ENCODE measurements around the gene KCNK15. TPM values are rescaled to one million over a fixed set of nuclear protein-coding genes. Genes with fewer than 3 reads are reported as not detected.
A peak's percentile ranks its signal among the peaks of the same experiment; 100 is the strongest.

Gene KCNK15
- total RNA-seq, 4 donors from 2014 or later = 0.87 to 6.0 (median 1.5) TPM

DNA sequence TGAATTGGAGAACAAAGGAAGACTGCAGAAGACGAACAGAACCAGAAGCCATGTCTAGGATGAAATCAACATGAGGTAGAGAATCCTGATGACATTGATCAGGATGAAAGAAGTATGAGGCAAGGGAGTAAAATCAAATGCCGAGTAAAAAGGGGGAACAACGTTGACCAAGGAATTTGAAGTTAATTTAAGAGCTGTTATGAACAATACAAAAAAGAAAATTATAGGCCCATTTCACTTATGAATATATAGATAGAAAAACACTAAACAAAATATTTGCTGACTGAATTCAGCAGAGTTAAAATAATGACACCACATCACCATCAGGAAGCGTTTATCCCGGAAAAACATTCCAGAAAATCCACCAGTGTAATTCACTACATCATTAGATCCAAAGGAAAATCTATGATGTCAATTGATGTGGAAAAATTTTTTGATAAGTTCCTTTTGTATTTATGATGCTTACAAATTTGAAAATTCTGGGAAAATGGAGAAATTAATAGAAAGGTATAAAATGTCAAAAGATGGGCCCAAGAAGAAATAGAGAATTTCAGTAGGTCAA, 38.6 kb upstream of the KCNK15 start:
- 66 to 71% methylated on average over 5 of the region's 5 CpGs for WGBS, 2 donors
- no peak overlapping the region for H3K4me3 ChIP-seq
- H3K4me1 ChIP-seq = peaks cover 0 to 52% (median 27%) of the 10 kb centered on the region in 4 donors
- TF ChIP-seq EP300 (IDR thresholded peaks at IDR 0.05) (no peak), POLR2A (IDR thresholded peaks at IDR 0.05) (no peak)
- TF ChIP-seq, protein P1, sequence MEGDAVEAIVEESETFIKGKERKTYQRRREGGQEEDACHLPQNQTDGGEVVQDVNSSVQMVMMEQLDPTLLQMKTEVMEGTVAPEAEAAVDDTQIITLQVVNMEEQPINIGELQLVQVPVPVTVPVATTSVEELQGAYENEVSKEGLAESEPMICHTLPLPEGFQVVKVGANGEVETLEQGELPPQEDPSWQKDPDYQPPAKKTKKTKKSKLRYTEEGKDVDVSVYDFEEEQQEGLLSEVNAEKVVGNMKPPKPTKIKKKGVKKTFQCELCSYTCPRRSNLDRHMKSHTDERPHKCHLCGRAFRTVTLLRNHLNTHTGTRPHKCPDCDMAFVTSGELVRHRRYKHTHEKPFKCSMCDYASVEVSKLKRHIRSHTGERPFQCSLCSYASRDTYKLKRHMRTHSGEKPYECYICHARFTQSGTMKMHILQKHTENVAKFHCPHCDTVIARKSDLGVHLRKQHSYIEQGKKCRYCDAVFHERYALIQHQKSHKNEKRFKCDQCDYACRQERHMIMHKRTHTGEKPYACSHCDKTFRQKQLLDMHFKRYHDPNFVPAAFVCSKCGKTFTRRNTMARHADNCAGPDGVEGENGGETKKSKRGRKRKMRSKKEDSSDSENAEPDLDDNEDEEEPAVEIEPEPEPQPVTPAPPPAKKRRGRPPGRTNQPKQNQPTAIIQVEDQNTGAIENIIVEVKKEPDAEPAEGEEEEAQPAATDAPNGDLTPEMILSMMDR (IDR thresholded peaks at IDR 0.05) = no peak
- DNase-seq (ENCODE audit: low spot score in 2 of 2) = no peak
- no peaks in the 10 kb centered on the region for H3K9me3 ChIP-seq
- H3K27ac ChIP-seq = peak overlapping the region in 3 of 4 donors; percentile 46 to 83 (median 83)
- no peaks in the 10 kb centered on the region for H3K27me3 ChIP-seq
- no peaks in the 10 kb centered on the region for H3K36me3 ChIP-seq

DNA sequence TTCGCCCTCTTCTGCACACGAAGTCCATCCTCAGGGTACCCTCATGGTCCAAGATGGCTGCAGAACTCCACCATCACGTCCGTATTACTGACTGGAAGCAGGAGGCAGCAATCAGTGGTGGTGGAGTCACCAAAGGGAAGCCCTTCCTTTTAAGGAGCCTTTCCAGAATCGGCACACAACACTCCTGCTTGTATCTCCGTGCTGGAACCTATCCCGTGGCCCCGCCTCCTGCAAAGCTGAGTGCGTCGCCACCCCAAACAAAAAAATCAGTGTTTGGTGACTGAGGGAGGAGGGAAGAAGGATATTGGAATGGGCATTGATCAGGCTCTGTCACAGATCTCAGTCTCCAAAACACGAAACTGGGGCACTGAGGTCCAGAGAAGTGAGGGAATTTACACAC, 36.3 kb upstream of the KCNK15 start:
- TF ChIP-seq POLR2A (IDR thresholded peaks at IDR 0.05) = no peak
- no peak for TF ChIP-seq EP300 (IDR thresholded peaks at IDR 0.05)
- TF ChIP-seq, protein P1 (IDR thresholded peaks at IDR 0.05) = no peak
- Histone ChIP-seq H3K9me3 (no peaks in the 10 kb centered on the region), H3K4me1 (peaks cover 0 to 38% (median 18%) of the 10 kb centered on the region in 4 donors), H3K4me3 (no peak overlapping the region), H3K36me3 (no peaks in the 10 kb centered on the region), H3K27me3 (no peaks in the 10 kb centered on the region), H3K27ac (no peak overlapping the region)
- 70 to 80% methylated on average over 11 of the region's 11 CpGs for WGBS, 2 donors
- DNase-seq (ENCODE audit: low spot score in 2 of 2) = no peak

DNA sequence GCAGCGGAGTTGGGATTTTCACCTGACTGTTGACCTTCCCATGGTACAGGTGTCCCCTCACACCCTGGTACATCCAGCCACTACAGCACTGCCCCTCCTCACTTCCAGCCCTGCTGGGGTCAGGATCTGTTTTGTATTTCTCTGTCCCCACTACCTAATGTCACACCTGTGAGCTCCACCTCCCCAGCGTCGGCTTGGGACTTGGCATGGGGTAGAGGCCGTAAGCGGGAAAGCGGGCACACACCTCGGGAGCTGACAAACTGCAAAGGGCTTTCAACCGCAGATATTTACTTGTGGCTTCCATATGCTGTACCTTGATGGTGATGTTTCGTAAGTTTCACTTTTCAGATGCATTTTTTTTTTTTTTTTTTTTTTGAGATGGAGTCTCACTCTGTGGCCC, 35.9 kb upstream of the KCNK15 start:
- Histone ChIP-seq H3K4me1 (peaks cover 0 to 38% (median 22%) of the 10 kb centered on the region in 4 donors), H3K4me3 (no peak overlapping the region), H3K9me3 (no peaks in the 10 kb centered on the region), H3K27me3 (no peaks in the 10 kb centered on the region), H3K36me3 (no peaks in the 10 kb centered on the region), H3K27ac (no peak overlapping the region)
- WGBS, 2 donors = 93 to 97% methylated on average over 8 to 9 of the region's 9 CpGs
- no peak for DNase-seq (ENCODE audit: low spot score in 2 of 2)
- TF ChIP-seq EP300 (IDR thresholded peaks at IDR 0.05) = no peak
- TF ChIP-seq, protein P1 (IDR thresholded peaks at IDR 0.05) = no peak
- no peak for TF ChIP-seq POLR2A (IDR thresholded peaks at IDR 0.05)

DNA sequence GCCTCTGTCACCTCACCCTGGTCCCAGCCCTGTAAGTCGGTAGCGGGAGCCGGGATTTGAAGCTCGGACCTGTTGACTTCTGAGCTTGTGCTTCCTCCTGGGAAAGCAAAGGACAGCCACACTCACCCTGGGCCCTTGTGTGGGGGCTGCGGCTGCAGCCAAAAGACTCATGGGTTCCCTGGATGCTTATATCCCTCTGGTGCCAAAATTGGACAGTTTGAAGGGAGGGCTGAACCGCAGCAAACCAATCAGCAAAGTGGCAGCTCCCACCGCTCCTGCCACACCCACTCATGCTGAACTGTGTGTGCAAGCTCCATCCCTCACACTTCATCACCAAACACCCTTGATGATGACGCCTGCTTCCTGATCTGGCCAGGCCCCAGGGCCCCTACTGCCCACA, 34.4 kb upstream of the KCNK15 start:
- no peaks in the 10 kb centered on the region for H3K27me3 ChIP-seq
- no peak for DNase-seq (ENCODE audit: low spot score in 2 of 2)
- H3K27ac ChIP-seq = no peak overlapping the region
- no peaks in the 10 kb centered on the region for H3K36me3 ChIP-seq
- peaks cover 0 to 40% (median 30%) of the 10 kb centered on the region in 4 donors for H3K4me1 ChIP-seq
- H3K9me3 ChIP-seq = no peaks in the 10 kb centered on the region
- no peak for TF ChIP-seq EP300 (IDR thresholded peaks at IDR 0.05)
- TF ChIP-seq, protein P1 (IDR thresholded peaks at IDR 0.05) = no peak
- no peak for TF ChIP-seq POLR2A (IDR thresholded peaks at IDR 0.05)
- WGBS, 2 donors = 80 to 87% methylated on average over 7 to 8 of the region's 8 CpGs
- no peak overlapping the region for H3K4me3 ChIP-seq

DNA sequence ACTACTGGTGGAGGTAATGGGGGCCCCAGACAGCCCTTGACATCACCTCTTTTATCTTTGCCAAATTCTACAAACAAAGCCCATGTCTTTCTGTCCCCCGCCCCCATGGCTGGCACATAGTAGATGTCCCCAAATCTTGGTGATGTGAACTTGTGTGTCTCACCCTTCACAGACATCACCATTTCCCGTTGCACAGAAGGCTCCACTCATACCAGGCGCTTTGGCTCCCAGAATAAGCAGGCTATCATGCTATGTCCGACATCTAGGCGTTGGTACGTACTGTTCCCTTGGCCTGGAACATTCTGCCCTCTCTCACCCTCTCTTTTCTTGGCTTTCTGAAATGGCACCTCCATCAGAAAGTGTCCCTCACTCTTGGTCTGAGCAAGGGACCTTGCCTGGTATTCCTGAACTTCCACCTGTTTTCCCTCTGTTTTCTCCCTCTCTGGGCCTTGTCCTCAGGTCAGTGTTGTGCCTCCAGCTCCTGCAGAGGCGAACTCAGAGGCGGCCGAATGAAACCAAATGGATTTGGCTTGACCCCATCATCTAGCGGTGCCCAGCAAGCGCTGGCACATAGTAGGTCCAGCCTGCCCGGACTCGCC, 31.5 kb upstream of the KCNK15 start:
- Histone ChIP-seq H3K4me1 (peaks cover 0 to 54% (median 33%) of the 10 kb centered on the region in 4 donors), H3K36me3 (no peaks in the 10 kb centered on the region), H3K27ac (peak overlapping the region; percentile 24 to 82 (median 54)), H3K9me3 (no peaks in the 10 kb centered on the region), H3K4me3 (peak overlapping the region in 1 of 4 donors; percentile 48), H3K27me3 (no peaks in the 10 kb centered on the region)
- no peak for DNase-seq (ENCODE audit: low spot score in 2 of 2)
- TF ChIP-seq, protein P1 (IDR thresholded peaks at IDR 0.05) = no peak
- peak; percentile 43 to 83 for TF ChIP-seq EP300 (IDR thresholded peaks at IDR 0.05)
- TF ChIP-seq POLR2A (IDR thresholded peaks at IDR 0.05) = no peak
- WGBS, 2 donors = 45 to 50% methylated on average over 13 of the region's 13 CpGs
